Lower lobe of right lung (tissue), 2 donors: ENCODE results near the gene ADGRV1. TPM values are rescaled to one million over a fixed set of nuclear protein-coding genes. Genes with fewer than 3 reads are reported as not detected.

ENCODE experiments used
- ATAC-seq, 2 donors: fragments of 200-7000 bp; cut with Tn5 transposase; one replicate each; pipeline ENCODE4 v1.9.1; 2020 to 2022; ENCODE audit warnings: mild to moderate bottlenecking in 2 of 2, moderate library complexity in 2 of 2
- DNase-seq: peaks from one replicate; pipeline ENCODE4 v3.0.0-alpha.2; 2020
- H3K27ac ChIP-seq: fragments of 200-600 bp; one replicate; pipeline ENCODE4 v1.8.0; 2022
- H3K27me3 ChIP-seq: fragments of 200-600 bp; one replicate; pipeline ENCODE4 v1.8.0; 2022; ENCODE audit warnings: low read depth
- H3K36me3 ChIP-seq: fragments of 200-600 bp; one replicate; pipeline ENCODE4 v1.8.0; 2022; ENCODE audit warnings: mild to moderate bottlenecking
- H3K4me1 ChIP-seq: fragments of 200-600 bp; one replicate; pipeline ENCODE4 v1.8.0; 2022
- H3K4me3 ChIP-seq: fragments of 200-600 bp; one replicate; pipeline ENCODE4 v1.8.0; 2022; ENCODE audit warnings: mild to moderate bottlenecking
- H3K9me3 ChIP-seq: fragments of 200-600 bp; one replicate; pipeline ENCODE4 v1.8.0; 2022
- CTCF ChIP-seq: fragments of 200-600 bp; IDR thresholded peaks from one replicate; pipeline ENCODE4 v1.8.0; 2022; ENCODE audit warnings: antibody characterized with exemption, mild to moderate bottlenecking
- intact Hi-C: fragments of 100-400 bp; cut with DNase I; formaldehyde crosslinking; loops from one replicate; pipeline ENCODE4 v1.11.0; 2022
- total RNA-seq: library from RNA; stranded (reverse); fragmentation: NEBNext Ultra II Directional; extraction: Animal tissue kit (Norgen Biotek cat#: 25700); gene quantifications from one replicate; pipeline ENCODE4 v1.2.1, GENCODE V29; 2021
- donor health status: DM: no; HTN: yes; CAD: no; lungs with severe emphysema.

The ADGRV1 gene
- total RNA-seq, 1 donor from 2014 or later, result 49.7 TPM

- Histone ChIP-seq H3K27me3 (no peaks in the 10 kb centered on the region), H3K4me1 (peaks cover 9% of the 10 kb centered on the region), H3K9me3 (no peaks in the 10 kb centered on the region), H3K27ac (no peak overlapping the region), H3K4me3 (no peak overlapping the region), H3K36me3 (no peaks in the 10 kb centered on the region)
- intact Hi-C loops, result no loop called here
- DNase-seq, result no peak
- no peak for ATAC-seq
- TF ChIP-seq CTCF, result no peak
Observed at GRCh38 chr5:90981821-90982220, 423.2 kb downstream of the ADGRV1 start.

GRCh38 chr5:90982576-90982975 is 424.0 kb downstream of the ADGRV1 start:
- H3K27ac ChIP-seq, result no peak overlapping the region
- intact Hi-C loops, result no loop called here

GRCh38 chr5:90983148-90983547 is 424.6 kb downstream of the ADGRV1 start:
- Histone ChIP-seq H3K4me3 (no peak overlapping the region), H3K27me3 (no peaks in the 10 kb centered on the region), H3K36me3 (no peaks in the 10 kb centered on the region), H3K4me1 (peaks cover 9% of the 10 kb centered on the region), H3K9me3 (no peaks in the 10 kb centered on the region), H3K27ac (no peak overlapping the region)
- intact Hi-C loops, result no loop called here
- ATAC-seq (peak; percentile 54 to 56), DNase-seq (no peak)
- TF ChIP-seq CTCF, result no peak

More at GRCh38 chr5:90982576-90982975, 424.0 kb downstream of the ADGRV1 start:
- Histone ChIP-seq H3K27me3 (no peaks in the 10 kb centered on the region), H3K4me3 (no peak overlapping the region), H3K9me3 (no peaks in the 10 kb centered on the region), H3K36me3 (no peaks in the 10 kb centered on the region), H3K4me1 (peaks cover 9% of the 10 kb centered on the region)
- ATAC-seq (no peak), DNase-seq (no peak)
- TF ChIP-seq CTCF, result no peak

GRCh38 chr5:90983711-90984124 is 425.1 kb downstream of the ADGRV1 start:
- no peak for TF ChIP-seq CTCF
- no peaks in the 10 kb centered on the region for H3K36me3 ChIP-seq
- intact Hi-C loops, result no loop called here
- DNase-seq, result no peak
- H3K27me3 ChIP-seq, result no peaks in the 10 kb centered on the region
- peaks cover 9% of the 10 kb centered on the region for H3K4me1 ChIP-seq
- H3K9me3 ChIP-seq, result no peaks in the 10 kb centered on the region
- H3K27ac ChIP-seq, result no peak overlapping the region
- no peak overlapping the region for H3K4me3 ChIP-seq
- no peak for ATAC-seq

GRCh38 chr5:90985341-90985740 is 426.7 kb downstream of the ADGRV1 start:
- DNase-seq, result no peak

More at GRCh38 chr5:90985341-90985740, 426.7 kb downstream of the ADGRV1 start:
- Histone ChIP-seq H3K4me1 (peaks cover 9% of the 10 kb centered on the region), H3K36me3 (no peaks in the 10 kb centered on the region), H3K27me3 (no peaks in the 10 kb centered on the region), H3K9me3 (no peaks in the 10 kb centered on the region), H3K4me3 (no peak overlapping the region), H3K27ac (no peak overlapping the region)
- TF ChIP-seq CTCF, result no peak
- no peak for ATAC-seq
- intact Hi-C loops, result no loop called here
